HG02759 (cell line): ENCODE measurements around the gene OSBPL2.

ENCODE experiments used
- ATAC-seq: cut with Tn5 transposase; IDR thresholded peaks from one replicate; pipeline ENCODE4 v1.9.1; 2021; ENCODE audit warnings: mild to moderate bottlenecking, moderate library complexity; ENCODE audit not compliant: unreplicated experiment

The OSBPL2 gene

DNA sequence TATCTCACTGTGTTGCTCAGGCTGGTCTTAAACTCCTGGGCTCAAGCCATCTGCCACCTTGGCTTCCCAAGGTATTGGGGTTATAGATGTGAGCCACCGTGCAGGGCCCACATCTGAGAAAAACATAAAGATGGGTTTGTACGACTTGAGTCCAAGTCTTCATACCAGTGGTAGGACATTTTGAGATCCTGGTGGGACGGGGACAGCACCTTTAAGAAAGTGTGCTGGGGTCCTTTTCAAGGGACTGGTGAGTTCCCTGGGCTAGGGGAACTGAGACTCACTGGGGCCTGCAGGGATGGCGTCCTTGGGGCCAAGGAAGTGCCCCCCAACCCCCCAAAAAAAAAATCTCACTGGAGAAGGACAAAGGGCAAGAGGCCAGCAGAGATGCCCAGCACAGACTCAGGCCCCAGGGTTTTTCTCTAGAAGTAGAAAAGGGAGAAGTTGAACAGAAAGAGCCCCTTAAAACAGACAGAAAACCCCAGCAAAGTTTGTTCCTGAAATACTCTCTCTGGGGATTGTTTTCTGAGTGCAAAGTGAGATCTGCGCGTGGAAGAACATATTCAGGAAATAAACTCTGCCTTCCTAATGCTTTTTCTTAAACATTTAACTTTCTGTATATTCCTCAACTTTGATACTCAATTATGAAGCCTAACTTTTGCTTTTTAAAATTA, 10.7 kb downstream of the OSBPL2 start:
- ATAC-seq = no peak

DNA sequence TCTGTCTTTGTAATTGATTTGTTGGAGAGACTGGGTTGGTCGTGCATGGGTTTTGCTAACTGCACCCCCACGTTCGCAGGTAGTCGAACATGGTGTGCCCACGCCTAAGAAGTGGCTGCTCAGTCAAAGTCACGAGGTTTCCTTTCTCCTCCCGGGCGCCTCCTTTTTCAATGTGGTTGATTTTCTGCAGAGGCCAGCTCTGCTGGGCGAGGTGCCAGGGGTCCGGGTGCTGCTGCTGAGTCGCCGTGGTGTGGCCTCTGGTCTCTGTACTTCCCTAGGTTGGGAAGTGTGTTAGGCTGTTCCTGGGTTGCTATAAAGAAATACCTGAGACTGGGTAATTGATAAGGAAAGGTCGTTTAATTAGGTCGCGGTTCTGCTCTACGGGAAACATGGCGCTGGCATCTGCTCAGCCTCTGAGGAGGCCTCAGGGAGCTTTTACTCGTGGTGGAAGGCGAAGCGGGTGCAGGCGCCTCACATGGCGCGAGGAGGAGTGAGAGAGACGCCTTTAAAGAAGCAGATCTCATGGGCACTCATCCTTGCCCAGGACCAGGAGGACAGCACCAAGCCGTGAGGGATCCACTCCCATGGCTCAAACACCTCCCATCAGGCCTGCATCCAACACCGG, 14.1 kb downstream of the OSBPL2 start:
- no peak for ATAC-seq

DNA sequence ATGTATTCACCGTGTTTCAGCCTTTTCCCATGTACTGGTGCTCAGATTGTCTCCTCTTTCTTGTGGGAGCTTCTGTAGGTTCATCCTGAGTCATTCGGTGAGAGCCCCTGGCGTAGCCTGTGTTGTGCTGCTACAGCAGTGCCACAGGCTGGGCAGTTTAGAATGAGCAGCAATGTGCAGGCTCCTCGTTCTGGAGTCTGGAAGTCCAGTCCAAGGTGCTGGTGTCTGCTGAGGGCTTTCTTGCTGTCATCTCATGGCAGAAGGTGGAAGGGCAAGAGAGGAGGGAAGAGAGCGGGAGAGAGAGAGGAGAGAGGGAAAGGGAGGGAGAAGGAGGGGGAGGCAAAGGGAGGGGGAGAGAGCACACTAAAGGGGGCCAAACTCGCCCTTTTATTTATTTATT, 15.1 kb downstream of the OSBPL2 start:
- ATAC-seq = no peak

DNA sequence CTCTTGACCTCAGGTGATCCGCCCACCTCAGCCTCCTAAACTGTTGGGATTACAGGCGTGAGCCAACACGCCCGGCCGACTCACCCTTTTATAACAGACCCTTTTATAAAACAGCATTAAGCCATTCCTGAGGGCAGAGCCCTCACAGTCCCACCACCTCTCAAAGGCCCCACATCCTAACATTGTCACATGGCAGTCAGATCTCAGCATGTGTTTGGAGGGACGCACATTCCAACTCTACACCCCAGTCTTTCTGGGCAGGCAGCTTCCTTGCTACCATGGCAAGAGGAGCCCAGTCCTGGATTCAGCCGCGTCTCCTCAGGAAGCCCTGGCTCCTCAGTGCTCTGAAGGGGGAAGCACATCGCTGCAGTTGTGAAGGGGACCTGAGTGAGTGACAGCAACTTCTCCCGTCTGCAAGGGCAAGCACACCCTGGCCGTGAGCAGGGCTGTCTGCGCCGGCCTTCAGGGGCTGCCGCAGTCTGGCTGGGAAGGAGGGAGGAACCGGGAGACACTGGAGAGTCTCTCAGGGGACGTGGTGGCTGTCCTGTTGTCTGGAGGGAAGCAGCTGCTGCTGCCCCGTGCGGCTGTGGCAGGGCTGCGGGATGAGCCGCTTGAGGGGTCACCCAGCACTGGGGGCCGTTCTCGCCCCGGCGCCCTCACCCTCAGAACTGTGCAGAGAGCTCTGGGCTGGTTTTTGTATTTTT, 15.9 kb downstream of the OSBPL2 start:
- ATAC-seq = no peak

DNA sequence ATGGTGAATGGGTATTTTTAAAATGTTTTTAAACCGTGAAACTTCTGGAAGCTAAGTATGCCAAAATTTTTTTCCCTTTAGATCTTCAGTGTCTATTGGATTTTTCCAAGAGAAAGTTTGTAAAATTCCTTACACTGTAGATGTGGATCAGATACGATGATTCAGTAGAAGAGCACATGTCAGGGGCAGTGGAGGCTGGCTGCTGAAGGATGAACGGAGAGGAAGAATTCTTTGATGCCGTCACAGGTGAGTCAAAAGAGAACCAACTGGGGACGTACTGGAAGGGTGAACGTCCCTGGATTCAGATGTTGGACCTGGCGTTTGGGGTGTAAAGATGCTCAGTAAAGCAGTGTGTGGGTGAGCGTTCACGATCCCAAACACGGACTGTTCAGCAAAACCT, 17.7 kb downstream of the OSBPL2 start:
- ATAC-seq = no peak

DNA sequence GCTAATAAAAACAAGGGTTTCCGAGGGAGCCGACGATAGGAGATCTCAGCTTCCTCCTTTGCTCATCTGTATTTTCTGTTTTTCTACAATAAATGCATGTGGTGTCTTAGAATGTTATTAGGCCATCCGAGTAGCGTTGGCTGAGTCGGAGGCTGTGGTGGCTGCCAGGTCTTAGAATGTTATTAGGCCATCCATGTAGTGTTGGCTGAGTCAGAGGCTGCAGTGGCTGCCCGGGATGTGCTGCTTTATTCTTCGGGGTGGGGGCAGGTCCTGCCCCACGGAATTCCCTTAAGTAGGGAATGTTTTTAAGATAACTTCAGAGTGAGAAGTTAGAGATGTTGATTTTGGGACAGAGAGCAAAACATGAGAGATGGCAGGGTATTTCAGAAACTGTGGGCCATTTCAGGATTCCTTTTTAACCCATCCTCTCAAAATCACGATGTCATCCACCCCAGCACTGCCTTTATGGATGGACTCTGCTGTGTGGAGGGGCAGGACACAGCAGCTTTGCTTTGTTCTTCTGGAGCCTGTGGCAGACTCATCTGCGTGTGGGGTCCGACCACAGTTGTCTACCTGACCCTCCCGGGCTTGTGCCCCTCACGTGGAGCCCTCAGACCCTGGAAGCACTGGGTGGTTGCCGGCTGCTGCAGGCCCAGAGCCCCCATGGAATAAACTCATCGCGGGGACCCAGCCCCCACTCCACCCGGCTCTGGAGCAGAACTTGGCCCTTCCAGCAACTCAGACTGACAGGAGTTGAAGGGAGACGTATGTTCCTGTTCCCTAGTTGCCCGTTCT, 20.4 kb downstream of the OSBPL2 start:
- no peak for ATAC-seq

DNA sequence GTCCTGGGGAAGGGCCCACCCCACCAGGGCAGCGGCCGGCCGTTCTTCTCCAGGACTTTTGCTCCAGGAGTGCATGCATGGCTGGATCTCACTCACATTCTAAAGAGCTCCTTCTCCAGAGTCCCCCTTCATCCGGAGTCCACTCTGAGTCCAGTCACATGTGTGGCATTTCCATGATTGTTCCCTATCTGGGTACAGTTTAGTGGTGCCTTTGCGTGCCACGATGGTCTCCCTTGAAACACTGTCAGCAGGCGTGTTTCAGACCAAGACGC, 20.9 kb downstream of the OSBPL2 start:
- ATAC-seq = no peak

DNA sequence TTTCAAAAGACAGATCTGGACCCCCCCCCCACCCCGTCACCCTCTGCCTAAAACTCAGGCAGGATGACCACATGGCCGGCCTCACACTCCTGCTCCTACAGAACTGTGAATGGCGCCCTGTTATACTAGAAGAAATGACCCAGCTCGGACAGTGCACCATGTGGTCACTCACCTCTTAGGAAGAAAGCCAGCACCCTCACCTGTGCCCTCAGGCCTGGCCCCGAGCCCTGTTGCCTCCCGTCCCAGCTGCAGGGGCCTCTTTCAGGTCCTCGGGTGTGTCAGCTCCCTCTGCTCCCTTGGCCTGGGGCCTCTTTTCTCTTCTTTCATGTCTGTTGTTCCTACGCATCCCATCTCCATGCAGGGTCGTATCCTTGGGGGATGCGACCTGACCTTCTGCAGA, 23.7 kb downstream of the OSBPL2 start:
- ATAC-seq = no peak

DNA sequence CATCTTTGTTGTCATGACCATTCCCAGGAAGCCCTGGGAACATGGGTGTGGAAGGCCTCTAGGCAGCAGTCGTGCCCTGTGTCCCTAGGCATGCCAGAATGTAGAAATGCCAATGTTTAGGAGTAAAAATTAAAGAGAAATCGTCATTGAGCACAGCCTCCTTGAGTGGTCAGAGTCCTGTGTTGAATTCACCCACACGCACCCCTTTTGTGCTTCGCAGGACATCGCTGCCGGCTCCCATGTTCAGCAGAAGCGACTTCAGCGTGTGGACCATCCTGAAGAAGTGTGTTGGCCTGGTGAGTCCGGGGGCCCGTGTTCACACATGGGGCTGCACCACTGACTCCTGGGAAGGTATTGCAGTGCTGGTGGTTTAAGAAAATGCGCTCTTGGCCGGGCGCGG, 25.1 kb downstream of the OSBPL2 start:
- no peak for ATAC-seq

DNA sequence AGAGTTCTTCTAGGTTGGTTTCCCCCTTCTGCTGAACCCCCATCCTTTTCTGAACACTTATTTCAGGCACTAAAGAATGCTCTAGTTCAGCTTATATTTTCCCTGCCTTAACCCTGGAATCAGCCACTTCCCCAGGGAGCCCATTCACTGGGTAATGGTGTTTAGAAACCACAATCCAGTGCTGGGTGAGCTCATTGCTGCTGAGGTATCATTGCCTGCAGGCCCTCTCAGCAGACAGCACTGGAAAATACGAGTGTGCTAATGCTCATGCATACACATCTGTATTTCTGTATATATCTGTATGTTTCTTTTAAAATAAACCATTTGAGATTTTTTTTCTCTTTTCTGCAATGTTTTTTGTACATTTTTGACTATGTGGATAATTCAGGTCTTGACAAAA, 27.0 kb downstream of the OSBPL2 start:
- no peak for ATAC-seq

DNA sequence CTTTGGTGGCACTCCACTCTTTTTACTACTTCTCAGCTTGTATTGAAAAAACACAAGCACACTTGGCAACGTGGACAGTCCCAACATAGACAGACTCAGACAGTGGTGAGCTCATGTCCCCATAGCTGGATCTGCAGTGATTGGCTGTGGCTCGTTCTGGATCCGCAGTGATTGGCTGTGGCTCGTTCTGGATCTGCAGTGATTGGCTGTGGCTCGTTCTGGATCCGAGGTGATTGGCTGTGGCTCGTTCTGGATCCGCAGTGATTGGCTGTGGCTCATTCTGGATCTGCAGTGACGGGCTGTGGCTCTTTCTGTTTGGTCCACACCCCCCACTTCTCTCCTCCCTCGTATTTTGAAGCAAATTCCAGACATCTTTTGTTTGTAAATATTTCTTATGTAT, 28.0 kb downstream of the OSBPL2 start:
- no peak for ATAC-seq

DNA sequence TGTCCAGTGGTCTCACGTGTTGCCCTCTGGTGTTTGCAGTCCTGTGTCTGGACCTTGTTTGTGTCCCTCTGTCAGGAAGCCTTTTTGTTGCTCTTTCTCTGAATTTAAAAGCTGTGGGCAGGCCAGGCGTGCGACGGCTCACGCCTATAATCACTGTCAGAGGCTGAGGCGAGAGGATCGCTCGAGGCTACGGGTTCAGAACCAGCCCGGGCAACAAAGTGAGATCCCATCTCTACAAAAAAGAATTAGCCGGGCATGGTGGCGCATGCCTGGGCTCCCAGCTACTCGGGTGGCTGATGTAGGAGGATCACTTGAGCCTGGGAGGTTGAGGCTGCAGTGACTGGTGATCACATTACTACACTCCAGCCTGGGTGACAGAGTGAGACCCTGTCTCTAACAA, 28.5 kb downstream of the OSBPL2 start:
- no peak for ATAC-seq

DNA sequence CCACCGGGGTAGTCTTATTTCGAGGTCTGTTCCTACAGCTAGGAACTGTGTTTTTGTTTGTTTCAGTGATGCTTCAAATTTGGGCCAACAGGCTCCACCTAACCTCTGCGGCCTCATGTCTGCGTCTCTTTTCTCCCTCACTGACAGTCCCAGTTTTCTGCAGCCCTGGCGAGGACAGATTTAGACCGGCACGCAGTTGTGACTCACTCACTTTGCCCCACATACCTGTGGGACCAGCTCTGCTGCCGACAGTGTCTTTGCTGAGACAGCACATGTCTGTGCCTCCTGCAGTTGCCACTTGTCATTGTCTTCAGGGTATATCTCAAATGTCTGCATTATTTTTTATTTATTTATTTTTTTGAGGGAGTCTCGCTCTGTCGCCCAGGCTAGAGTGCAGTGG, 29.2 kb downstream of the OSBPL2 start:
- ATAC-seq = no peak

DNA sequence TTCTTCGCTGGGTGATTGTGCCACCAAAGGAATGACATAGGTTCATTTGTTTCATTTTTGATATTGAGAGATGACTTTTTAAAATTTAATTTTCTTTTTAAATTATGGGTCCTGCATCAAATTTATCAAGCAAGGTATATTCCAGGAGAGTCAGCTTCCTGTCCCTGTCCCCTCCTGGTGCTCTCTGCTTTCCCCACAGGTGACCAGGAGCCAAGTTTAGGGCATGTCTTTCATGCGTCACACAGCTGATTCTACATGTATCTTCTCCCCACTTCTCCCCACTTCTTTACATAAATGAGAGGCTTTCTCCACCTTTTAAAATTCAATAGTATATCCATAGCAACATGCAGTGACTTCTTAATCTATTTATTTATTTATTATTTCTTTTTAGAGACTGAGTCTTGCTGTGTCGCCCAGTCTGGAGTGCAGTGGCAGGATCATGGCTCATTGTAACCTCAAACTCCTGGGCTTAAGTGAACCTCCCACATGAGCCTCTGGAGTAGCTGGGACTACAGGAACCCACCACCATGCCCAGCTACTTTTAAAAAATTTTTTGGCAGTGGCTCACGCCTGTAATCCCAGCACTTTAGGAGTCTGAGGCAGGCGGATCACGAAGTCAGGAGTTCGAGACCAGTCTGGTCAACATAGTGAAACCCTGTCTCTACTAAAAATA, 30.0 kb downstream of the OSBPL2 start:
- ATAC-seq = no peak

DNA sequence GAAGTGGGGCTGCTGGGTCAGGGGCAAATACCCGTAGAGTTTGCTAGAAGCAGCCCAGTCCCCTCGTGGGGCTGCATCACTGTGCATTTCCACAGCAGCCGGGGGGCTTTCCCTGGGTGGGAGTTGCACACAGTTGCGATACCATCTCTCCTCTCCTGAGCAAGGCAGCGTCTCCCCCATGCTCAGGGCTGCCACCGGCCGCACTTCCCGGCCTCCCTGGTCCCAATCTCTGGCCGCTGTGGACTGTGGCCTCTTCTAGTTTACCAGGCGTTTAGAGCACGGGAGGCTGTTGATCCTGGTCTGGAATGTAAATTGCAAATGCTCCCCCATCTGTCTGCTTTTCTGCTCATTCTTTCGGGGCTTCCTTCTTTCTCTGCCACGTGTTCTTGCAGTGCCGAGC, 31.1 kb downstream of the OSBPL2 start:
- ATAC-seq = no peak

DNA sequence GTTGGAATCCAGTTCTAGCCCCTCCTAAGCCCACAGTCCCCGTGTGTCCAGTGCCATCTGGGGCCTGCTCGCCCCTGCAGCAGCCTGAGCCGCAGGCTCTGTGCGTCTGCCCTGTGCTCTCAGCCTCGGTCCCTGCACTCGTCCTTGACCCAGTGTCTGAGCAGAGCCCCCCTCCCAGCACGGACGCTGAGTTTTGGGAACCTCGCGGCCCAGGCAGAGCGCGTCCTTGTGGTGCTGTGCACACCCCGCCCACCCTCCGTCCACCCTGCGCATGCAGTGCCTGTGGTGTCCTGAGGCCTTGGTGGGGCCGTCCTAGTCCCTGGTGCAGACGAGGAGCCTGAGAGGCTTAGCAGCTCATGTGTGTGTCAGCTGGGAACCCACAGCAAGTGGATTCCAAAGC, 31.6 kb downstream of the OSBPL2 start:
- no peak for ATAC-seq

DNA sequence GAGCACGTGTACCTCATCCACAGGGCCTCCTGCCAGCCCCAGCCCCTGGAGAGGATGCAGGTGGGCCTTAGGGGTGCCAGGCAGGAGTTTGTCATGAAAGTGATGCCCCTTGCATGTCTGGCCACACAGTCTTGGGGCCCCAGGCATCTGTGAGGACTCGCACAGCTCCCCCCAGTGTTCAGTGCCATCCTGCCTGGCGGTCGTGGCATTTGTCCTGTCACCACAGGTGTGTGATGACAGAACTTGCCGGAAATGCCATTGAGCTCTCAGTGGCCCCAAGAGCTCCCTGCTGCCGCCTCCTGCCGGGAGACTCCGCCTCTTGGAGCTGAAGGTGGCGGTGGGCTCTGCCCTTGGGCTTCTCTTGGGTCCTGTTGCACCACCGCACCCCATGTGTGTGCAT, 33.9 kb downstream of the OSBPL2 start:
- ATAC-seq = no peak

DNA sequence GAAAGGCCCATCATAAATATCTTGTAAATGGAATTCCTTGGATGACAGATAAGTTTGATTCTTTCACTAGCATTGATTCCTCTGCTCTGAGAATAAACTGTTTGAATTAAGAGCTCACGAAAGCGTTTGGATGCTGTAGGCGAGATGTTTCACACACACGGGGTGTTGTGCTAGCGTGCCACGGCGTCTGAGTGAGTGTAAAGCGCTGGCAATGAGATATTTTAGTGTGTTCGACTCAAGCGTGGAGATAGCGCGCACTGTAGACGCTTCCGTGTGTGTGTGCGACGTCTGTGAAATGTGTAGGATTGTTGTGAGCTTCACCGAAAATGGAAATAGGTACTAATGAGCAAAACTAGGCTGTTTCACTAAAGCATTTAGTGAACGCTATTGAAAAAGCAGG, 35.1 kb downstream of the OSBPL2 start:
- no peak for ATAC-seq

DNA sequence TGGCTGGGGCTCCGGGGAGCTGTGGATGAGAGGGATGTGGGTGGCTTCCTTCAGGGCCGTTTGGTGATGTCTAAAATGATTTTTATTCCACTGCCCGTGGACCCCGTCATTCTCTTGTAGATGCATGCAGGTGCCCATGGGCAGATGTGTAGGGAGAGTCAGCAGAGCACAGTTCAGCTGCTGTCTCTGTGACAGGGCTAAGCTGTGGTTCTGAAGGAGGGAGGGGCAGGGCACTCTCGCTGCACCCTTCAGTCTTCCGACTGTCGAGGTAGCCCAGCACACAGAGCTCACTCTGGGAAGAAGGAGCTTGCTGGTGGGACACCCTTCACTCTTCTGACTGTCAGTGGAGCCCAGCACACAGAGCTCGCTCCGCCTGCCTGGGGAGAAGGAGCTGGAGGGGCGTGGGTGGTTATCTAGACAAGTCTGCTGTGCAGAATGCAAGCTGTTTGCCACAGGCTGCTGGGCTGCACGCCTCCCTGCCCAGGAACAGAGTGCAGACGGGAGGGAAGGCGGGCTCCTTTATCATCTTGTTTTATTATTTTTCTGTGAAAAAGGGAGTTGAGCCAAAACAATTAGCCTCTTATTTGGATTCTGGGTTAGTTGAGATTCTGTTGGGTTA, 36.1 kb downstream of the OSBPL2 start:
- no peak for ATAC-seq

DNA sequence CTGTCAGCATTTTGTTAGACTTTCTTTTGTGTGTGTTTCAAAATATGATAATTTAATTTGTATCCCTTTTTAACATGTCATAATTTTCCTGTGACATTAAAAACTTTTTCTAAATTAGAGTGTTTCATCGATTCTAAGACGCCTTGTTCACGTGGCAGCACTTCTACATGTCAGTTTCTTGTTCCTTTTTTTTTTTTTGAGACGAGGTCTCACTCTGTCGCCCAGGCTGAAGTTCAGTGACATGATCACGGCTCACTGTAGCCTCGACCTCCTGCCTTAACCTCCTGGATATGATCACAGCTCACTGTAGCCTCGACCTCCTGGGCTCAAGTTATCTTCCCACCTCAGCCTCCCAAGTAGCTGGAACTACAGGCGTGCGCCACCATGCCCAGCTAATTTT, 36.9 kb downstream of the OSBPL2 start:
- ATAC-seq = no peak

DNA sequence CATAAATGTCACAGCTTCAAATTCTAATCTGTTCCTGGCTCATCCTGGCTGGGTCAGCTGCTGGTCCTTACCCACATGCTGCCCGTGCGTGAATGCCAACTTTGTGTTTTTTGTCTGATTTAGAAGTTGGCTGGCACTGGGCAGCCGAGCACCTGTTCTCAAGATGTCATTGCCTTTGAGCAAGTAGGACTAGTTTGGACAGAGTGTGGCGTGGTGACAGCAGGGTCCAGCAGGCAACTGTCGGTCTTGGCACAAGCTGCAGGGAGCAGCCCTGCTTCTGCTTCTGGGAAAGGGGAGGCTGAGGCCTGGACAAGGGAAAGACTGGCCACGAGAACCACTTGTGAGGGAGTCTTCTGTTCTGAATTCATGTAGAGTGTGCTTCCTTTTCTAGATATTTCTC, 38.1 kb downstream of the OSBPL2 start:
- ATAC-seq = no peak
